HUES48 (cell line): Measurements from ENCODE around the gene CALML5.

ENCODE experiments used
- H3K27ac ChIP-seq: one replicate; pipeline ENCODE4 v1.7.0; 2013; ENCODE audit warnings: low read depth, low read length, inconsistent platforms
- H3K27me3 ChIP-seq: 2 replicates; pipeline ENCODE4 v1.6.1; 2013; ENCODE audit warnings: mild to moderate bottlenecking, low read length; ENCODE audit not compliant: control insufficient read depth, insufficient read depth
- H3K36me3 ChIP-seq: 2 replicates; pipeline ENCODE4 v1.6.1; 2013; ENCODE audit warnings: low read length; ENCODE audit not compliant: control insufficient read depth, insufficient read depth
- H3K4me1 ChIP-seq: 2 replicates; pipeline ENCODE4 v1.6.1; 2013; ENCODE audit warnings: mild to moderate bottlenecking, low read length; ENCODE audit not compliant: control insufficient read depth, insufficient read depth
- H3K4me3 ChIP-seq: 2 replicates; pipeline ENCODE4 v1.5.1; 2013; ENCODE audit warnings: mild to moderate bottlenecking, low read depth, low read length
- H3K9ac ChIP-seq: 2 replicates; pipeline ENCODE4 v1.6.1; 2013; ENCODE audit warnings: mild to moderate bottlenecking, low read depth, low read length, moderate library complexity
- H3K9me3 ChIP-seq: 2 replicates; pipeline ENCODE4 v1.6.1; 2013; ENCODE audit warnings: low read length; ENCODE audit not compliant: control insufficient read depth, insufficient read depth

Gene CALML5

DNA sequence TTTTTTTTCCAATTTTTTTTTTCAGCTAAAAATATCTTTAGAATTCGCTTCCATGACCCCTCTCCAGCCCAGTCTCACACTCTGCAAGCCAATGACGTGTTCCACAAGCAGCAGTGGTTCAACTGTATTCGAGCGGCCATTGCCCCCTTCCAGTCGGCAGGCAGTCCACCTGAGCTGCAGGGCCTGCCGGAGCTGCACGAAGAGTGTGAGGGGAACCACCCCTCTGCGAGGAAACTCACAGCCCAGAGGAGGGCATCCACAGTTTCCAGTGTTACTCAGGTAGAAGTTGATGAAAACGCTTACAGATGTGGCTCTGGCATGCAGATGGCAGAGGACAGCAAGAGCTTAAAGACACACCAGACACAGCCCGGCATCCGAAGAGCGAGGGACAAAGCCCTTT, 42.8 kb downstream of the CALML5 start:
- no peak overlapping the region for H3K4me3 ChIP-seq
- no peaks in the 10 kb centered on the region for H3K4me1 ChIP-seq
- no peaks in the 10 kb centered on the region for H3K27me3 ChIP-seq
- no peak overlapping the region for H3K9ac ChIP-seq
- no peak overlapping the region for H3K27ac ChIP-seq
- H3K9me3 ChIP-seq: no peaks in the 10 kb centered on the region
- peaks cover 94% of the 10 kb centered on the region for H3K36me3 ChIP-seq

DNA sequence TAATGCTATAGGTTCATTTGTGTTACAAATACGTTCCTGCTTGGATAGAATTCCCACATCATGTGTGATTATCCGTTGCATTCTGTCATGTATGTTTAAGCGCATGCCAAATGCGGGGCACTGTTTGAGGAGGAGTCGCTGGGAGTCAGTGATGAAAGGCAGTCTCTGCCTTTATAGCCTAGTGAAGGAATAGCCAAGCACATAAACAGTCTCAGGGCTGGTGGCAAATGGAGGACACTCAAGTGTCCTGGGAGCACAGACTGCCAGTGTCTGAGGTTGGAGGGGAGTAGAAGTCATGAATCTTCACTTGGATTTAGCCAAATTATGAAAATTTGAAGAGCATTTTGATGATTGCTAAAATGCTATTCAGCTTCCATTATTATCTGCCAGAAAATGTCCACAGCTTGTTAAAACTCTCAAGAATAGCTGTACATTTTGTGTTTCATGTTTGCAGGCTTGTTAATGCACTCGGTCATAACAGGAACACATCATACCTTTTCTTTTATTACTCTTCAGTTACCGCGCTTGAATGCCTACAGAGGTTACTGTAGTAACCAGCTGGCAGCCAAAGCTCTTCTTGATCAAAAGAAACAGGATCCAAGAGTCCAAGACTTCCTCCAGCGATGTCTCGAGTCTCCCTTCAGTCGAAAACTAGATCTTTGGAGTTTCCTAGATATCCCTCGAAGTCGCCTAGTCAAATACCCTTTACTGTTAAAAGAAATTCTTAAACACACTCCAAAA, 45.5 kb downstream of the CALML5 start:
- peaks cover 21% of the 10 kb centered on the region for H3K4me1 ChIP-seq
- H3K27ac ChIP-seq: no peak overlapping the region
- H3K9ac ChIP-seq: no peak overlapping the region
- H3K4me3 ChIP-seq: no peak overlapping the region
- H3K36me3 ChIP-seq: peaks cover 75% of the 10 kb centered on the region
- no peaks in the 10 kb centered on the region for H3K9me3 ChIP-seq
- H3K27me3 ChIP-seq: no peaks in the 10 kb centered on the region

DNA sequence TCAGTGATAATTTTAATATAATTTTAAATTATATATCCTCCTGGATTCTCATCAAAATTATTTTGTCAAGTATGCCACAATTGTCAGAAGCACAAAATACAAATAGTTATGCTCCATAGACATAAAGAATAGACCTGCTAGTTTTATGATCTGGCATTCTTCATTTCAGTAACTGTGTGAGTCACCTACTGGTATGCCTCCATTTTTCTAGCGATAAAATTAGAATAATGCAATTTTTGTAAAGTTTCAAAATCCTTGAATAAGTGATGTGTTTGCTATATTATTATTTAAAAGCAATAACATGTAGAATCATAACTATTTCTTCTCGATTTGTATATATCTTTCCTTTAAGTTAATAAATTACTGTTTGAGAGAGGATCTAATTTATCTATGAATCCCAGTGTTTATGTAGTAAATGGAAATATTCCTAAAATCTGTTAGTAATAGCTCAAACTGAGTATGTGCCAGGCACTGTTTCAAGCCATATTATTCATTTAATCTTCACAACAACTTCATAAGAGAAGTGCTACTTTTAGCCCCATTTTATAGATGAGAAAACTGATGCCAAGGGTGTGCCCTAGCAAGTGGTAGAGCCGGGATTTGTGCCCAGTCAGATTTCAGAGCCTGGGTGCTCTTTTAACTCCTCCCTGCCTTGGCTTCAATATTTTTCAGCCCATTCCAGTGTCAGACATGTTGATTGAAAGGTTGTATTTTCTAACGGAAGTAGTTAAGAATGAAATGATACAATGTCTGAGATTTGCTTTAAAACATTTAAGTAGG, 48.6 kb downstream of the CALML5 start:
- Histone ChIP-seq H3K4me3 (no peak overlapping the region), H3K27ac (no peak overlapping the region), H3K9ac (no peak overlapping the region), H3K9me3 (no peaks in the 10 kb centered on the region), H3K4me1 (peaks cover 47% of the 10 kb centered on the region), H3K36me3 (peaks cover 44% of the 10 kb centered on the region), H3K27me3 (no peaks in the 10 kb centered on the region)

DNA sequence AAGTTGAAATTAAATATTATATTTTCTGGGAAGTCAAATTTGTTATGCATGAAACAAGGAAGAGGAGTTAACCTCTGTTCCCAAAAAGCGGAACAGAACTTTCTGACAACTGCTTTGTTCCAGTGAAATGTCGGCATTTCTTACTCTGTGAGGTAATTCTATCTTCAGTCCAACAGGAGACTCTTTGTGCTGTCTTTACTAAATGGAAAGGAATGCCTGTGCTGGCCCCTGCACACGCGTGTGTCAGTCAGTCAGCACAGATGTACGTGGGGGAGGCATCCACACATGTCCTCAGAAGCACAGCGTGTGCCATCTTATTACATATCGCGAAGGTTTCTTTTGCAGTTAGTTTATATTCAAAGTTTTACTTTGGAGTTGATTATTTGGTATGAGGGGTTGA, 49.5 kb downstream of the CALML5 start:
- H3K9me3 ChIP-seq: no peaks in the 10 kb centered on the region
- H3K27ac ChIP-seq: no peak overlapping the region
- H3K27me3 ChIP-seq: no peaks in the 10 kb centered on the region
- H3K36me3 ChIP-seq: peaks cover 38% of the 10 kb centered on the region
- peak overlapping the region; percentile 54; the same call in 1 of the 2 replicates for H3K4me3 ChIP-seq
- H3K4me1 ChIP-seq: peaks cover 47% of the 10 kb centered on the region
- no peak overlapping the region for H3K9ac ChIP-seq

DNA sequence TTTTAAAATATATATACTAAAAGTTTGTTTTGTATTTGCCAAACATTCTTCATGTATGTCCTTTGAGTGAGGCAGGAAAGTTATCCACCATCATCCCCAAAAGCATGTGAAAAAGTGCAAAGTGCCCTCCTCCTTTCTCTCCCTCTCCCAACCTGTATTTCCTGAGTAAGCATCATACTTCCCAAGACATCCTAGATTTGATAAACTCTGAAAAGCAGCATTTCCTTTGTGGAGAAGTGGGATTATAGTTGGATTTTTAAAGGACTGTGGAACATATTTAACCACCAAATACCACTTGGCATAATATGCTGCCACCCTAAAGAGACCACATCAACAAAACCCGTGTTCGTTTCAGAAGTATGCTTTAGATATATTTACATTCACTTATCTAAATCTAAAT, 50.1 kb downstream of the CALML5 start:
- peaks cover 33% of the 10 kb centered on the region for H3K36me3 ChIP-seq
- peaks cover 47% of the 10 kb centered on the region for H3K4me1 ChIP-seq
- no peak overlapping the region for H3K9ac ChIP-seq
- no peaks in the 10 kb centered on the region for H3K9me3 ChIP-seq
- H3K27ac ChIP-seq: no peak overlapping the region
- H3K4me3 ChIP-seq: peak overlapping the region; percentile 54; the same call in 1 of the 2 replicates
- no peaks in the 10 kb centered on the region for H3K27me3 ChIP-seq
